ENCODE measurements around the gene NGEF. TPM values are rescaled to one million over a fixed set of nuclear protein-coding genes. Genes with fewer than 3 reads are reported as not detected.

The NGEF gene
- total RNA-seq, 1 experiment from 2014 or later: 5.4 TPM

DNA sequence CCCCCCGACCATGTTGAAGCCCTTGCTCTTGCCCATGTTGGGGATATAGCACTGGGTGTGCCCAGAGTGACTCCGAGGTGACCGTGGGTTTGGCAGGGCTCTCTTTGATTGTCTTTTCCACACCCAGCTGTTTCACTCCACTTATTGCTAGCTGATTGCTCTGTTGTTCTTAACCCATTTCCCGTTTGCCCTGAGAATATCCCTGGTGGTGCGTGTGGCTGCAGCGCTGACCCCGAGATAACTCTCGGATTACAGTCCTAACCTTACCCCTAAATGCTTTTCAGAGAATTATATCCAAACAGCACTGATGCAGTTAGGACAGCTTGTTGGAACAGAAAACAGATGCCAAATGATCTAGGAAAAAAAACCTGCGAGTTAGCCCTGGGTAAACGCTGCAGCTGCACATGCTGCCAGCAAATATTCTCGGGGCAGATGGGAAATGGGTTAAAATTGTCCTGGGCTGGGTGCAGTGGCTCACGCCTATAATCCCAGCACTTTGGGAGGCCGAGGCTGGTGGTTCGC, 177.3 kb downstream of the NGEF start (continued):
- TF ChIP-seq, protein P1, sequence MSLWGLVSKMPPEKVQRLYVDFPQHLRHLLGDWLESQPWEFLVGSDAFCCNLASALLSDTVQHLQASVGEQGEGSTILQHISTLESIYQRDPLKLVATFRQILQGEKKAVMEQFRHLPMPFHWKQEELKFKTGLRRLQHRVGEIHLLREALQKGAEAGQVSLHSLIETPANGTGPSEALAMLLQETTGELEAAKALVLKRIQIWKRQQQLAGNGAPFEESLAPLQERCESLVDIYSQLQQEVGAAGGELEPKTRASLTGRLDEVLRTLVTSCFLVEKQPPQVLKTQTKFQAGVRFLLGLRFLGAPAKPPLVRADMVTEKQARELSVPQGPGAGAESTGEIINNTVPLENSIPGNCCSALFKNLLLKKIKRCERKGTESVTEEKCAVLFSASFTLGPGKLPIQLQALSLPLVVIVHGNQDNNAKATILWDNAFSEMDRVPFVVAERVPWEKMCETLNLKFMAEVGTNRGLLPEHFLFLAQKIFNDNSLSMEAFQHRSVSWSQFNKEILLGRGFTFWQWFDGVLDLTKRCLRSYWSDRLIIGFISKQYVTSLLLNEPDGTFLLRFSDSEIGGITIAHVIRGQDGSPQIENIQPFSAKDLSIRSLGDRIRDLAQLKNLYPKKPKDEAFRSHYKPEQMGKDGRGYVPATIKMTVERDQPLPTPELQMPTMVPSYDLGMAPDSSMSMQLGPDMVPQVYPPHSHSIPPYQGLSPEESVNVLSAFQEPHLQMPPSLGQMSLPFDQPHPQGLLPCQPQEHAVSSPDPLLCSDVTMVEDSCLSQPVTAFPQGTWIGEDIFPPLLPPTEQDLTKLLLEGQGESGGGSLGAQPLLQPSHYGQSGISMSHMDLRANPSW (CRISPR knock-in tag; conservative IDR thresholded peaks at IDR 0.05; ENCODE audit: low read depth): no peak
- no peak for TF ChIP-seq CREM (CRISPR knock-in tag; IDR thresholded peaks at IDR 0.05)
- TF ChIP-seq, protein P2, sequence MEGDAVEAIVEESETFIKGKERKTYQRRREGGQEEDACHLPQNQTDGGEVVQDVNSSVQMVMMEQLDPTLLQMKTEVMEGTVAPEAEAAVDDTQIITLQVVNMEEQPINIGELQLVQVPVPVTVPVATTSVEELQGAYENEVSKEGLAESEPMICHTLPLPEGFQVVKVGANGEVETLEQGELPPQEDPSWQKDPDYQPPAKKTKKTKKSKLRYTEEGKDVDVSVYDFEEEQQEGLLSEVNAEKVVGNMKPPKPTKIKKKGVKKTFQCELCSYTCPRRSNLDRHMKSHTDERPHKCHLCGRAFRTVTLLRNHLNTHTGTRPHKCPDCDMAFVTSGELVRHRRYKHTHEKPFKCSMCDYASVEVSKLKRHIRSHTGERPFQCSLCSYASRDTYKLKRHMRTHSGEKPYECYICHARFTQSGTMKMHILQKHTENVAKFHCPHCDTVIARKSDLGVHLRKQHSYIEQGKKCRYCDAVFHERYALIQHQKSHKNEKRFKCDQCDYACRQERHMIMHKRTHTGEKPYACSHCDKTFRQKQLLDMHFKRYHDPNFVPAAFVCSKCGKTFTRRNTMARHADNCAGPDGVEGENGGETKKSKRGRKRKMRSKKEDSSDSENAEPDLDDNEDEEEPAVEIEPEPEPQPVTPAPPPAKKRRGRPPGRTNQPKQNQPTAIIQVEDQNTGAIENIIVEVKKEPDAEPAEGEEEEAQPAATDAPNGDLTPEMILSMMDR (IDR thresholded peaks at IDR 0.05): no peak
- TF ChIP-seq PRDM15 (CRISPR knock-in tag; IDR thresholded peaks at IDR 0.05): no peak
- no peak for TF ChIP-seq ESRRA (CRISPR knock-in tag; IDR thresholded peaks at IDR 0.05; ENCODE audit: borderline replicate concordance)
- TF ChIP-seq GTF2I (CRISPR knock-in tag; conservative IDR thresholded peaks at IDR 0.05): no peak
- no peak for TF ChIP-seq E2F1 (CRISPR knock-in tag; IDR thresholded peaks at IDR 0.05)
- TF ChIP-seq RORB (CRISPR knock-in tag; IDR thresholded peaks at IDR 0.05): no peak
- TF ChIP-seq SOX15 (CRISPR knock-in tag; IDR thresholded peaks at IDR 0.05): no peak
- TF ChIP-seq IRF2 (CRISPR knock-in tag; IDR thresholded peaks at IDR 0.05; ENCODE audit: borderline replicate concordance, low read depth): no peak
- no peak for TF ChIP-seq E2F5 (CRISPR knock-in tag; IDR thresholded peaks at IDR 0.05)
- TF ChIP-seq, protein P3, sequence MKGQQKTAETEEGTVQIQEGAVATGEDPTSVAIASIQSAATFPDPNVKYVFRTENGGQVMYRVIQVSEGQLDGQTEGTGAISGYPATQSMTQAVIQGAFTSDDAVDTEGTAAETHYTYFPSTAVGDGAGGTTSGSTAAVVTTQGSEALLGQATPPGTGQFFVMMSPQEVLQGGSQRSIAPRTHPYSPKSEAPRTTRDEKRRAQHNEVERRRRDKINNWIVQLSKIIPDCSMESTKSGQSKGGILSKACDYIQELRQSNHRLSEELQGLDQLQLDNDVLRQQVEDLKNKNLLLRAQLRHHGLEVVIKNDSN (CRISPR knock-in tag; IDR thresholded peaks at IDR 0.05): no peak

DNA sequence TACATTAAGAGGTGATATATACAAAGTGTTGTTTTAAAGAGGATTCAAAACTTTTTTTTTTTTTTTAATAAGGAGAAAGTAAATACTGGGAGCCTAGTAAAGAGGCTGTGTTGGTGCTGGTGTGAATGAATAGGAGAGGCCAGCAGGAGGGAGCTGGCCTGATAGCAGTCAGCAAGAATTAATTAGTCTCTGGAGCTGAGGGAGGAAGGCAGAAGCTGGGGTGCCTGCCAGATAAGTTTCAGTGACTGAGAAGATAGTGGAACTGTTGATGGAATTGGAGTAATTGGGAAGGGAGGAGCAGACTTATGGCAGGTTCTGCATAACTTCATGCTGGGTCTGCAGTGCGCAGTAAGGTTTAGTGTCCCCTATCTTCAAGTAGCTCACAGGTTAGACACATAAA, 179.2 kb downstream of the NGEF start:
- ChIA-PET POLR2A (no interaction called here), CTCF (interaction anchor here (0.5 to 0.7 kb wide), 3 partner anchors 10 to 240 kb away, joined by 3 to 4 read pairs (median 3); no protein-coding TSS in a partner anchor)
- no peak for ATAC-seq
- TF ChIP-seq, protein P1 (CRISPR knock-in tag; conservative IDR thresholded peaks at IDR 0.05; ENCODE audit: low read depth): no peak
- TF ChIP-seq OVOL2 (CRISPR knock-in tag; IDR thresholded peaks at IDR 0.05; ENCODE audit: borderline replicate concordance) (no peak), PRRX2 (CRISPR knock-in tag; IDR thresholded peaks at IDR 0.05) (no peak), ZNF232 (CRISPR knock-in tag; IDR thresholded peaks at IDR 0.05) (no peak)
- TF ChIP-seq, protein P4, sequence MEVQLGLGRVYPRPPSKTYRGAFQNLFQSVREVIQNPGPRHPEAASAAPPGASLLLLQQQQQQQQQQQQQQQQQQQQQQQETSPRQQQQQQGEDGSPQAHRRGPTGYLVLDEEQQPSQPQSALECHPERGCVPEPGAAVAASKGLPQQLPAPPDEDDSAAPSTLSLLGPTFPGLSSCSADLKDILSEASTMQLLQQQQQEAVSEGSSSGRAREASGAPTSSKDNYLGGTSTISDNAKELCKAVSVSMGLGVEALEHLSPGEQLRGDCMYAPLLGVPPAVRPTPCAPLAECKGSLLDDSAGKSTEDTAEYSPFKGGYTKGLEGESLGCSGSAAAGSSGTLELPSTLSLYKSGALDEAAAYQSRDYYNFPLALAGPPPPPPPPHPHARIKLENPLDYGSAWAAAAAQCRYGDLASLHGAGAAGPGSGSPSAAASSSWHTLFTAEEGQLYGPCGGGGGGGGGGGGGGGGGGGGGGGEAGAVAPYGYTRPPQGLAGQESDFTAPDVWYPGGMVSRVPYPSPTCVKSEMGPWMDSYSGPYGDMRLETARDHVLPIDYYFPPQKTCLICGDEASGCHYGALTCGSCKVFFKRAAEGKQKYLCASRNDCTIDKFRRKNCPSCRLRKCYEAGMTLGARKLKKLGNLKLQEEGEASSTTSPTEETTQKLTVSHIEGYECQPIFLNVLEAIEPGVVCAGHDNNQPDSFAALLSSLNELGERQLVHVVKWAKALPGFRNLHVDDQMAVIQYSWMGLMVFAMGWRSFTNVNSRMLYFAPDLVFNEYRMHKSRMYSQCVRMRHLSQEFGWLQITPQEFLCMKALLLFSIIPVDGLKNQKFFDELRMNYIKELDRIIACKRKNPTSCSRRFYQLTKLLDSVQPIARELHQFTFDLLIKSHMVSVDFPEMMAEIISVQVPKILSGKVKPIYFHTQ (CRISPR knock-in tag; IDR thresholded peaks at IDR 0.05): no peak
- TF ChIP-seq, protein P2 (IDR thresholded peaks at IDR 0.05): no peak

More for the DNA sequence above, 179.2 kb downstream of the NGEF start:
- no peak overlapping the region for H3K27ac Mint-ChIP-seq
- peaks cover 9% of the 10 kb centered on the region for H3K4me1 Mint-ChIP-seq
- no peak for DNase-seq (ENCODE audit: low spot score)
- no peaks in the 10 kb centered on the region for H3K9me3 Mint-ChIP-seq
- H3K36me3 Mint-ChIP-seq: peaks cover 45% of the 10 kb centered on the region
- H3K4me3 Mint-ChIP-seq: no peak overlapping the region
- no peaks in the 10 kb centered on the region for H3K27me3 Mint-ChIP-seq (ENCODE audit: low read depth)
